Mucosa of stomach (tissue), 1 donor: ENCODE data around the gene PTPRE.

Source experiments
- H3K27me3 ChIP-seq: one replicate; pipeline ENCODE4 v1.7.0; 2013; ENCODE audit warnings: mild to moderate bottlenecking, low read length; ENCODE audit not compliant: control insufficient read depth, insufficient read depth
- H3K36me3 ChIP-seq: one replicate; pipeline ENCODE4 v1.7.0; 2013; ENCODE audit warnings: low read length; ENCODE audit not compliant: control insufficient read depth, insufficient read depth
- H3K4me1 ChIP-seq: one replicate; pipeline ENCODE4 v1.7.0; 2013; ENCODE audit warnings: mild to moderate bottlenecking, low read length; ENCODE audit not compliant: control insufficient read depth, insufficient read depth
- H3K4me3 ChIP-seq: one replicate; pipeline ENCODE4 v1.7.0; 2013; ENCODE audit warnings: low read length
- H3K9ac ChIP-seq: one replicate; pipeline ENCODE4 v1.7.0; 2013; ENCODE audit warnings: mild to moderate bottlenecking, low read length, moderate library complexity
- H3K9me3 ChIP-seq: one replicate; pipeline ENCODE4 v1.7.0; 2013; ENCODE audit warnings: mild to moderate bottlenecking, low read length, moderate library complexity; ENCODE audit not compliant: control insufficient read depth
- donor health status: Pancreatic carcinoma.

Gene PTPRE

DNA sequence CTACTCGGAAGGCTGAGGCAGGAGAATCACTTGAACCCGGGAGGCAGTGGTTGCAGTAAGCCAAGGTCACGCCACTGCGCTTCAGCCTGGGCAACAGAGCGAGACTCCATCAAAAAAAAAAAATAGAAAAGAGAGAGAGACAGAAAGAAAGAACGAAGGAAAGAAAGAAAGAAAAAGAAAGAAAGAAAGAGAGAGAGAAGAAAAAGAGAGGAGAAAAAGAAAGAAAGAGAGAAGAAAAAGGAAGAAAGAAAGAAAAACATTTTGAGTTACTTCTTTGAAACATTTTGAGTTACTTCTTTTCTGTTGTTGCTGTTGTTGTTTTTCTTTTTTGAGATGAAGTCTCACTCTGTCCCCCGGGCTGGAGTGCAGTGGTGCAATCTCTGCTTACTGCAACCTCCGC is 221.7 kb downstream of the PTPRE start:
- H3K4me1 ChIP-seq: no peaks in the 10 kb centered on the region
- H3K9me3 ChIP-seq: no peaks in the 10 kb centered on the region
- no peaks in the 10 kb centered on the region for H3K36me3 ChIP-seq
- H3K27me3 ChIP-seq: peaks cover 5% of the 10 kb centered on the region
- H3K9ac ChIP-seq: no peak overlapping the region
- no peak overlapping the region for H3K4me3 ChIP-seq

DNA sequence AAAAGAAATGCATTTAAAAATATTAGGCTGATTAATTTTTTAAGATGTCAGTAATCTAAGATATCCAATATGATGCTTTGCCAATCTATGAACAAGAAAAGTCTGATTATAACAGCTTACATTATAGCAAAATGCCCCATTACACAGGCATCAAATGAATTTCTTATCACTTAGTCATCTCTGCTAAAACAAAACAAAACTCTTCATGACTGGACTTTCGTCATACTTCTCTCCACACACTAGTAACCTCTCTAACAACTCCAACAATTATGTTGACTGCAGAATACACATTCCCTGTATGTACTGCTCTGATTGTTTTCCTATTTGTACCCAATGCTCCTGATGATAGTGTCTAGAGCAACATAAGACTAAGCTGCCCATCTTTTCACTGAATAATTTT is 223.1 kb downstream of the PTPRE start:
- H3K4me3 ChIP-seq: no peak overlapping the region

More for the DNA sequence above, 223.1 kb downstream of the PTPRE start:
- H3K27me3 ChIP-seq: no peaks in the 10 kb centered on the region
- H3K9me3 ChIP-seq: no peaks in the 10 kb centered on the region
- no peak overlapping the region for H3K9ac ChIP-seq
- H3K36me3 ChIP-seq: no peaks in the 10 kb centered on the region
- no peaks in the 10 kb centered on the region for H3K4me1 ChIP-seq
